ENCODE measurements around the gene MTHFD1L.
"Not testable (repeated sequence)": the region's sequence is repeated elsewhere in the genome, so short reads cannot be mapped to it uniquely, and the experiment has no call there.

MTHFD1L gene

GRCh38 chr6:151125651-151126416 lies 260.3 kb downstream of the MTHFD1L start:
- DNase-seq (ENCODE audit: low read depth), result not testable (repeated sequence)

DNA sequence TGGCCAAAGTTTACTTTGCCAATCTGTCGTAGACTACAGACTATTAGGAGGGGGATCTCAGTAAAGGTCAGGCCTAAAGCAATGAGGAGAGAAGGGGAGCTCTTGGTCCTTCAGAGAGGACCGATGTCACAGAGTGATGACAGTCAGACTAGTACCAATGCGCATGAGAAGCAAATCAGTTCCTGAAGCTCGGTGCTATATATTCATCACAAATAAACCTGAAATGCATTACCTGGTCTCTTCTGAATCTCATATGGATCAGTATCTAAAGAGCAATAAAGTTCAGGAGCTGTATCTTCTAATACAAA lies 260.9 kb downstream of the MTHFD1L start:
- not testable (repeated sequence) for DNase-seq (ENCODE audit: low read depth)

DNA sequence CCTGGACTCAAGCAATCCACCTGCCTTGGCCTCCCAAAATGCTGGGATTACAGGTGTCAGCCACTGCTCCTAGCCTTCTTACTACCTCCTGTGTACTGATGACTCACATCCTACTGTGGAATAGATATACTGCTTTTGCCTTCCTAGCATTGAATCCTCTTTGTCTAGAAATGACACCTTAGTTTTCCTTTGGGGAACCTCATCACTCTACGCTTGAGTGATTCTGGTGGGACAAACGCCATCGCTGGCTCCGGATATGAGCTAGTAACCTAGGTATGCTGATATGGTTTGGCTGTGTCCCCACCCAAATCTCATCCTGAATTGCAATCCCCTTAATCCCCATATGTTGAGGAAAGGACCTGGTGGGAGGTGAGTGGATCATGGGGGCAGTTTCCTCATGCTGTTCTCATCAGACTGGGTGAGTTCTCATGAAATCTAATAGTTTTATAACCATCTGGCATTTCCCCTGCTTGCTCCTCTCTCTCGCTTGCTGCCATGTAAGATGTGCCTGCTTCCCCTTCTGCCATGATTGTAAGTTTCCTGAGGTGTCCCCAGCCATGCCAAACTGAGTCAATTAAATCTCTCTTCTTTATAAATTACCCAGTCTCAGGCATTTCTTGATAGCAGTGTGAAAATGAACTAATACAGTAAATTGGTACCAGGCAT lies 261.8 kb downstream of the MTHFD1L start:
- DNase-seq (ENCODE audit: low read depth), result not testable (repeated sequence)

- DNase-seq (ENCODE audit: low read depth), result no peak
Measured at GRCh38 chr6:151128763-151129370, 263.4 kb downstream of the MTHFD1L start.

DNA sequence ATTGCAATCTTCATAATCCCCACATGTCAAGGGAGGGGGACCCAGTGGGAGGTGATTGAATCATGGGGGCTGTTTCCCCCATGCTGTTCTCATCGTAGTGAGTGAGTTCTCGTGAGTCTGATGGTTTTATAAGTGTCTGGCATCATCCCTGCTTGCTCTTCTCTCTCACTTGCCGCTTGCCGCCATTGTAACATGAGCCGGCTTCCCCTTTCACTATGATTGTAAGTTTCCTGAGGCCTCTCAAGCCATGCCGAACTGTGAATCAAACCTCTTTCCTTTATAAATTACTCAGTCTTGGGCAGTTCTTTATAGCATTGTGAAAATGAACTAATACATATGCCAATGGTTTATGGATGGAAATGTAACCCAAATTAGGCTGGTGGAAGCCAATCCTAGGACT lies 264.8 kb downstream of the MTHFD1L start:
- no peak for DNase-seq (ENCODE audit: low read depth)

GRCh38 chr6:151131324-151132007 lies 266.0 kb downstream of the MTHFD1L start:
- no peak for DNase-seq (ENCODE audit: low read depth)

DNA sequence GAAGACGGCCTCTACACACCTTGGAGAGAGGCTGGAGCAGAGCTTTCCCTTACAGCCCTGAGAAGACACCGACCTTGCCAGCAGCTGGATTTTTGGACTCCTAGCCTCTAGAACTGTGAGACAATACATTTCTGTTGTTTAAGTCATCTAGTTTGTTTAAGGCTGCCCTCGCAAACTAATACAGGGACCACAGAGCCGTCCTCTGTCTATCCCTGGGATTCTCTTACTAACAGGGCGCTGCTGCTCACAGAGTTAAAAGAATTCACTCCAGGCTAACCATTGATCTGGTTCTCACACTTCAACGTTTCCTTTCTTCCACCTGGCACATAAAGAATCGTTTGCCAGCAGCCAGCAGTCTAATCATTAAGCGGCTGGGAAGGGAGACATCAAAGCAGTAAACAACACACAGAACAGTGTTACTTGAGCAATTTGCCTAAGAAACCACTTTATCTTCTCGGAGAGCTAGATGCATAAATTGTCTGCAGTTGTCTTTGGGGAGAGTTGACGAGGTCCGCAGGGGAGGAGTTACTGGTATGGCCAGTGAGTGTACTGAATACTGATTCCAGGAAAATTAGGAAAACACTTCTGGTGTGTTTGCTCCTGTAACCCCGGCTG lies 270.7 kb downstream of the MTHFD1L start:
- no peak for DNase-seq (ENCODE audit: low read depth)

DNA sequence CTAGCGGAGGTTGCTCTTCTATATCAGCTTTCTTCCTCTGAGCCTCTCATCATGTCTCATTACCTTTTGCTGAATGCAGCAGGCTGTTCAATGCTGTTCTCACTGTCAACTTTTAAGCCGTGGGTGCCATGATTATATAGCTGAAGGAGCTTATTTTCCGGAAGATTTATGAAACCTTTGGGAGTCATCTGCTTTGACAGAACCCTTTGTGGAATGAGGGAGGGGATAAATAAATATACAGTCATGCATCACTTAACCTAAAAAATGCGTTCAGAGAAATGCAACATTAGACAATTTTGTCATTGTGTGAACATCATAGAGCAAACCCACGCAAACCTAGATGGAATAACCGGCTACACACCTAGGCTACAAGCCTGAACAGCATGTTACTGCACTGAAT lies 272.0 kb downstream of the MTHFD1L start:
- no peak for DNase-seq (ENCODE audit: low read depth)

- DNase-seq (ENCODE audit: low read depth), result no peak
Measured at GRCh38 chr6:151139524-151139923, 274.0 kb downstream of the MTHFD1L start.

- DNase-seq (ENCODE audit: low read depth), result no peak
Measured at GRCh38 chr6:151140767-151141166, 275.3 kb downstream of the MTHFD1L start.

DNA sequence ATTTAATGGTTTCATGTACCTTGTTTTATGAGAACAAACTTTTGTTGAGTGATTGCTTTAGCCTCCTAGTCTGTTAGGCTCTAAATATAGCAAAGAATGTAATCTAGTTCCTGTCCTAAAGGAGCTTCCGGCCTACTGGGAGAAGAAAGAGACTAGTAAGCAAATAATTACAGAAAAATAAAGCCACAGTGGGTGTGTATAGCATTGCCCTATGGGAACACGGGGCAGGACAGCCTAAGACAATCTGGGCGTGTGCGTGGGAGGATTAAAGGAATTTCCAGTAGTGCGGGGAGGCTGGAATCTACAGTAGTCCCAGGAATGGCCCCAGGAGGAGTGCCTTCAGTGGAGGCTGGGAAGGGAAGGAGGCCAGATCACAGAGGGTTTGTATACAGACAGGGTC lies 276.2 kb downstream of the MTHFD1L start:
- no peak for DNase-seq (ENCODE audit: low read depth)

DNA sequence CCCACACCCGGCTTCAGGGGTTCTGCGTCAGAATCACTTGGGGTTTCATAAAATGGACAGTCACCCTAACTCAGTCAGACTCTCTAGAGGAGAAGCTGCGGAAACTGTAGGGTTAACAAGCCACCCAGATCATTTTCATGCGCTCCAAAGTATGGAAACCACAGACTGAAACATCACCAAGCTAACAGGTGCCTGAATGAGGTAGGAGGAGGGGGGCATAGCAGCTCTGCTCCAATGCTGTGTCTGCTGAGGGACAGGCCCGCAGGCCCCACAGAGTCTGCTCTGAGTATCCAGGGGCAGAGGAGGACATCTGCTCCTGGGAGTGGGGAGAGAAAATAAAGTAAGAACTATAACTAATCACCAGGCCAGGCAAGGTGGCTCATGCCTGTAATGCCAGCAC lies 277.2 kb downstream of the MTHFD1L start:
- no peak for DNase-seq (ENCODE audit: low read depth)

- DNase-seq (ENCODE audit: low read depth), result no peak
Measured at GRCh38 chr6:151143337-151143736, 277.8 kb downstream of the MTHFD1L start.

GRCh38 chr6:151143806-151144205 lies 278.3 kb downstream of the MTHFD1L start:
- no peak for DNase-seq (ENCODE audit: low read depth)

GRCh38 chr6:151147118-151147832 lies 281.8 kb downstream of the MTHFD1L start:
- no peak for DNase-seq (ENCODE audit: low read depth)

GRCh38 chr6:151148111-151148510 lies 282.6 kb downstream of the MTHFD1L start:
- DNase-seq (ENCODE audit: low read depth), result no peak

- DNase-seq (ENCODE audit: low read depth), result no peak
Measured at GRCh38 chr6:151149793-151150192, 284.3 kb downstream of the MTHFD1L start.

All from GM04504 (cell line).